HK-2 (cell line): ENCODE results near the gene SLC12A9.
A peak's percentile ranks its signal among the peaks of the same experiment; 100 is the strongest.
"Not testable (repeated sequence)": the region's sequence is repeated elsewhere in the genome, so short reads cannot be mapped to it uniquely, and the experiment has no call there.

Source experiments
- DNase-seq: peaks from one replicate; pipeline ENCODE4 v3.0.0-alpha.2; 2018; ENCODE audit not compliant: unreplicated experiment

The SLC12A9 gene

GRCh38 chr7:100825215-100825671 lies 27.3 kb upstream of the SLC12A9 start:
- DNase-seq, result no peak

GRCh38 chr7:100825751-100826513 lies 26.6 kb upstream of the SLC12A9 start:
- DNase-seq, result peak; percentile 30

GRCh38 chr7:100826514-100827329 lies 25.8 kb upstream of the SLC12A9 start:
- peak; percentile 26 for DNase-seq

- DNase-seq, result peak; percentile 70
These were observed 24.9 kb upstream of the SLC12A9 start, which contains the start of gene EPHB4 for GRCh38 chr7:100827330-100828226. Gene EPHB4 (minus strand): TSS chr7:100827523. CDS start chr7:100827030, 493 bp downstream.

GRCh38 chr7:100829150-100829716 lies 23.3 kb upstream of the SLC12A9 start:
- DNase-seq, result no peak

GRCh38 chr7:100830396-100830795 lies 22.1 kb upstream of the SLC12A9 start:
- no peak for DNase-seq

- DNase-seq, result no peak
These were observed 20.3 kb upstream of the SLC12A9 start for GRCh38 chr7:100832281-100832633.

GRCh38 chr7:100835903-100836811 lies 16.4 kb upstream of the SLC12A9 start:
- DNase-seq, result no peak

- DNase-seq, result no peak
These were observed 15.8 kb upstream of the SLC12A9 start for GRCh38 chr7:100836812-100837098.

- DNase-seq, result no peak
These were observed 15.2 kb upstream of the SLC12A9 start for GRCh38 chr7:100837099-100837836.

- no peak for DNase-seq
These were observed 13.2 kb upstream of the SLC12A9 start for GRCh38 chr7:100839361-100839760.

GRCh38 chr7:100840470-100841100 lies 11.9 kb upstream of the SLC12A9 start:
- no peak for DNase-seq

- DNase-seq, result no peak
These were observed 5.2 kb upstream of the SLC12A9 start for GRCh38 chr7:100847360-100847759.

GRCh38 chr7:100854146-100854895 lies 1.8 kb downstream of the SLC12A9 start:
- no peak for DNase-seq

- DNase-seq, result not testable (repeated sequence)
These were observed 2.4 kb downstream of the SLC12A9 start for GRCh38 chr7:100854899-100855298.

GRCh38 chr7:100855515-100855914 lies 3.0 kb downstream of the SLC12A9 start:
- no peak for DNase-seq

GRCh38 chr7:100856871-100857282 lies 4.4 kb downstream of the SLC12A9 start:
- DNase-seq, result no peak

GRCh38 chr7:100859856-100860255 lies 7.3 kb downstream of the SLC12A9 start:
- no peak for DNase-seq
